GM20000 (cell line): ENCODE measurements around the gene ZNF800.

Experiments
- DNase-seq: peaks from one replicate; pipeline ENCODE4 v3.0.0; 2012; ENCODE audit warnings: low spot score
- CTCF ChIP-seq: IDR thresholded peaks from 2 replicates; pipeline ENCODE4 v1.5.1; 2012; ENCODE audit warnings: mild to moderate bottlenecking, control low read depth; ENCODE audit errors: extremely low read depth, missing control alignments

ZNF800 gene

GRCh38 chr7:127418459-127418858 is 26.0 kb upstream of the ZNF800 start:
- DNase-seq: no peak
- TF ChIP-seq CTCF: no peak

- DNase-seq: peak; percentile 63
- no peak for TF ChIP-seq CTCF
Measured at GRCh38 chr7:127417346-127417745, 24.8 kb upstream of the ZNF800 start.

- no peak for TF ChIP-seq CTCF
- no peak for DNase-seq
Measured at GRCh38 chr7:127415060-127415742, 22.7 kb upstream of the ZNF800 start.

GRCh38 chr7:127413962-127414361 is 21.5 kb upstream of the ZNF800 start:
- no peak for DNase-seq
- no peak for TF ChIP-seq CTCF

GRCh38 chr7:127413326-127413725 is 20.8 kb upstream of the ZNF800 start:
- no peak for DNase-seq
- no peak for TF ChIP-seq CTCF

GRCh38 chr7:127411176-127411575 is 18.7 kb upstream of the ZNF800 start:
- DNase-seq: no peak

GRCh38 chr7:127409629-127410028 is 17.1 kb upstream of the ZNF800 start:
- DNase-seq: no peak
- TF ChIP-seq CTCF: no peak

More at GRCh38 chr7:127411176-127411575, 18.7 kb upstream of the ZNF800 start:
- TF ChIP-seq CTCF: no peak
